Measurements from ENCODE around the gene PLA2G4E. TPM values are rescaled to one million over a fixed set of nuclear protein-coding genes. Genes with fewer than 3 reads are reported as not detected.
A peak's percentile ranks its signal among the peaks of the same experiment; 100 is the strongest.

Gene PLA2G4E
- total and polyA plus RNA-seq, 9 of the 15 experiments (the other 6 are each of a cell fraction or from before 2014, with no cell fraction given) = 0.03 TPM; not detected in 8

DNA sequence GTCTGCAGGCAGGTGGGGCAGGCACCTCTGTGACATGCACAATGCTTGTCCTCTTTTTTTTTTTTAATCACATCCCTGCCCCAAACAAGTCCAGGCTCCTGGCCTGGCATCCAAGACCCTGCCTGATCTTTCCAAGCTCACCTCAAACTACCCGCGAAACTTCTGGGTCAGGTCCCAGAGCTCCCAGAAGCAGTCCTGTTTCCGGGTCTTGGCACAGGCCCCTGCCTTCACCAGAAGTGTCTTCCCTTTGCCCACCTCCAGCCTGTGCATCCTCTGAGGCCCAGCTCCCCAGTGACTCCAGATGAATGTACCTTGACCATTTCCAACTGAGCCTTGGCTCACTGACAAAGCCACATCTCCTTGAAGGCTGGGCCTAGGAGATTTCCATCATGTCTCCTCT lies 23.0 kb downstream of the PLA2G4E start (continued):
- TF ChIP-seq, protein P1, sequence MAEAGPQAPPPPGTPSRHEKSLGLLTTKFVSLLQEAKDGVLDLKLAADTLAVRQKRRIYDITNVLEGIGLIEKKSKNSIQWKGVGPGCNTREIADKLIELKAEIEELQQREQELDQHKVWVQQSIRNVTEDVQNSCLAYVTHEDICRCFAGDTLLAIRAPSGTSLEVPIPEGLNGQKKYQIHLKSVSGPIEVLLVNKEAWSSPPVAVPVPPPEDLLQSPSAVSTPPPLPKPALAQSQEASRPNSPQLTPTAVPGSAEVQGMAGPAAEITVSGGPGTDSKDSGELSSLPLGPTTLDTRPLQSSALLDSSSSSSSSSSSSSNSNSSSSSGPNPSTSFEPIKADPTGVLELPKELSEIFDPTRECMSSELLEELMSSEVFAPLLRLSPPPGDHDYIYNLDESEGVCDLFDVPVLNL (CRISPR knock-in tag; IDR thresholded peaks at IDR 0.05; ENCODE audit: low read depth) = no peak
- TF ChIP-seq FOXP4 (CRISPR knock-in tag; IDR thresholded peaks at IDR 0.05; ENCODE audit: borderline replicate concordance) (no peak), HDAC2 (IDR thresholded peaks at IDR 0.05) (no peak)

- Histone ChIP-seq H3K27me3 (ENCODE audit: control insufficient read depth in 2 of 2, insufficient read depth in 2 of 2, low read length in 2 of 2) (peaks cover 36 to 66% of the 10 kb centered on the region in 2 experiments), H3K4me1 (replicated peaks in 1 of 2; ENCODE audit: control insufficient read depth in 2 of 2, insufficient read depth in 2 of 2, low read length in 2 of 2) (no peaks in the 10 kb centered on the region), H3K9me1 (ENCODE audit: control insufficient read depth, insufficient read depth, low read length) (no peaks in the 10 kb centered on the region), H3K27ac (ENCODE audit: extremely low read depth, low read depth, low read length) (no peak overlapping the region), H3K36me3 (ENCODE audit: control insufficient read depth, insufficient read depth, low read length) (no peaks in the 10 kb centered on the region), H3K4me3 (no peak overlapping the region), H2AFZ (ENCODE audit: low read depth, low read length) (no peak overlapping the region), H3K9ac (ENCODE audit: insufficient read depth in 1 of 2, low read depth in 2 of 2, low read length in 2 of 2) (peak overlapping the region in 1 of 2 experiments; percentile 29; a peak in 1 of 4 replicates), H3K4me2 (ENCODE audit: insufficient read depth, low read length) (no peak overlapping the region), H3K79me2 (ENCODE audit: control insufficient read depth, insufficient read depth, low read length) (no peaks in the 10 kb centered on the region), H4K20me1 (replicated peaks; ENCODE audit: control insufficient read depth, insufficient read depth, low read length) (peaks cover 18% of the 10 kb centered on the region), H3K9me3 (replicated peaks; ENCODE audit: control insufficient read depth, insufficient read depth, low read depth, low read length) (no peaks in the 10 kb centered on the region)
- no TSS peak for BruUV-seq (replicated peaks)
- POLR2A ChIA-PET = interaction anchor here (0.6 kb wide), 1 partner anchor 1496 kb away, joined by 3 read pairs; no protein-coding TSS in a partner anchor
- DNase-seq (ENCODE audit: extremely low read depth in 1 of 4, low spot score in 3 of 4) (no peak), ATAC-seq (no peak), FAIRE-seq (no peak)
- TF ChIP-seq ESRRA (IDR thresholded peaks at IDR 0.05; ENCODE audit: borderline replicate concordance, low read depth) = peak; percentile 92
- no peak for TF ChIP-seq ZBTB43 (CRISPR knock-in tag; IDR thresholded peaks at IDR 0.05)
- no peak for TF ChIP-seq LARP7 (IDR thresholded peaks at IDR 0.05)
- TF ChIP-seq, protein P2, sequence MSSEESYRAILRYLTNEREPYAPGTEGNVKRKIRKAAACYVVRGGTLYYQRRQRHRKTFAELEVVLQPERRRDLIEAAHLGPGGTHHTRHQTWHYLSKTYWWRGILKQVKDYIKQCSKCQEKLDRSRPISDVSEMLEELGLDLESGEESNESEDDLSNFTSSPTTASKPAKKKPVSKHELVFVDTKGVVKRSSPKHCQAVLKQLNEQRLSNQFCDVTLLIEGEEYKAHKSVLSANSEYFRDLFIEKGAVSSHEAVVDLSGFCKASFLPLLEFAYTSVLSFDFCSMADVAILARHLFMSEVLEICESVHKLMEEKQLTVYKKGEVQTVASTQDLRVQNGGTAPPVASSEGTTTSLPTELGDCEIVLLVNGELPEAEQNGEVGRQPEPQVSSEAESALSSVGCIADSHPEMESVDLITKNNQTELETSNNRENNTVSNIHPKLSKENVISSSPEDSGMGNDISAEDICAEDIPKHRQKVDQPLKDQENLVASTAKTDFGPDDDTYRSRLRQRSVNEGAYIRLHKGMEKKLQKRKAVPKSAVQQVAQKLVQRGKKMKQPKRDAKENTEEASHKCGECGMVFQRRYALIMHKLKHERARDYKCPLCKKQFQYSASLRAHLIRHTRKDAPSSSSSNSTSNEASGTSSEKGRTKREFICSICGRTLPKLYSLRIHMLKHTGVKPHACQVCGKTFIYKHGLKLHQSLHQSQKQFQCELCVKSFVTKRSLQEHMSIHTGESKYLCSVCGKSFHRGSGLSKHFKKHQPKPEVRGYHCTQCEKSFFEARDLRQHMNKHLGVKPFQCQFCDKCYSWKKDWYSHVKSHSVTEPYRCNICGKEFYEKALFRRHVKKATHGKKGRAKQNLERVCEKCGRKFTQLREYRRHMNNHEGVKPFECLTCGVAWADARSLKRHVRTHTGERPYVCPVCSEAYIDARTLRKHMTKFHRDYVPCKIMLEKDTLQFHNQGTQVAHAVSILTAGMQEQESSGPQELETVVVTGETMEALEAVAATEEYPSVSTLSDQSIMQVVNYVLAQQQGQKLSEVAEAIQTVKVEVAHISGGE (CRISPR knock-in tag; IDR thresholded peaks at IDR 0.05) = no peak
- in situ Hi-C loops (cut with MboI) (no loop called here), intact Hi-C loops (cut with micrococcal nuclease) (no loop called here)
- WGBS (ENCODE audit: insufficient coverage, low coverage, missing lambda C conversion rate) = under 1% methylated on average over 13 of the region's 13 CpGs
- CTCF ChIA-PET (ENCODE audit: low intra/inter-chr PET ratio) = no interaction called here
Observed at GRCh38 chr15:41996921-41997592, 23.8 kb downstream of the PLA2G4E start.
